ENCODE measurements around the gene ITGB2.

ITGB2 gene

GRCh38 chr21:44918581-44919033 is 2.1 kb downstream of the ITGB2 start:
- Histone ChIP-seq H3K4me1 (ENCODE audit: low read depth, poor library complexity, severe bottlenecking) (no peaks in the 10 kb centered on the region), H3K79me2 (ENCODE audit: insufficient read depth, low read depth) (no peaks in the 10 kb centered on the region), H3K4me3 (IDR thresholded peaks at IDR 0.05; ENCODE audit: insufficient read depth, low read depth, low read length) (no peak overlapping the region), H3K27ac (no peak overlapping the region), H3K9ac (no peak overlapping the region), H3K27me3 (ENCODE audit: insufficient read depth, low read depth) (peaks cover 93% of the 10 kb centered on the region), H2AFZ (ENCODE audit: low read depth) (no peak overlapping the region), H4K20me1 (ENCODE audit: insufficient read depth) (no peaks in the 10 kb centered on the region), H3K4me2 (no peak overlapping the region), H3K36me3 (ENCODE audit: insufficient read depth) (no peaks in the 10 kb centered on the region)
- TF ChIP-seq CTCF (conservative IDR thresholded peaks at IDR 0.05; ENCODE audit: low read depth, low read length), result no peak

DNA sequence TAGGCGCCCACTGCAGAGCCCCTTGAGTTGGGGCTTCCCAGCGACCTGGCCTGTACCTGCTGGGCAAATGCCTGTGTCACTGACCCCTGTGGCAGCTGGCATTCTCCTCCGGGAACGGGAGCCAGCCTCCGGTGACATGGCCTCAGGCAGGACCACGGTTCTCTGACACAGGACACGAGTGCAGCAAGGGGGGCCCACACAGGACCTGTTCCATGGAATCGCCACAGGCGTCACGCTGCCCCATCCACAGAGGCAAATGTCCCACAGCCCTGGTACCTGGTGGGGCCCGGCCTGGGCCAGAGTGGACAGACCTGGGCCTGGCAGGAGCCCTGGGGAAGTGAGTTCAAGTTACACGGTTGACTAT is 2.6 kb downstream of the ITGB2 start:
- no peaks in the 10 kb centered on the region for H3K4me1 ChIP-seq (ENCODE audit: low read depth, poor library complexity, severe bottlenecking)
- H4K20me1 ChIP-seq (ENCODE audit: insufficient read depth), result no peaks in the 10 kb centered on the region
- H3K36me3 ChIP-seq (ENCODE audit: insufficient read depth), result no peaks in the 10 kb centered on the region
- H2AFZ ChIP-seq (ENCODE audit: low read depth), result no peak overlapping the region
- TF ChIP-seq CTCF (conservative IDR thresholded peaks at IDR 0.05; ENCODE audit: low read depth, low read length), result no peak
- H3K27me3 ChIP-seq (ENCODE audit: insufficient read depth, low read depth), result peaks cover 91% of the 10 kb centered on the region
- no peak overlapping the region for H3K27ac ChIP-seq
- no peak overlapping the region for H3K4me2 ChIP-seq
- no peaks in the 10 kb centered on the region for H3K79me2 ChIP-seq (ENCODE audit: insufficient read depth, low read depth)
- no peak overlapping the region for H3K9ac ChIP-seq
- no peak overlapping the region for H3K4me3 ChIP-seq (IDR thresholded peaks at IDR 0.05; ENCODE audit: insufficient read depth, low read depth, low read length)

GRCh38 chr21:44917446-44918106 is 3.1 kb downstream of the ITGB2 start:
- Histone ChIP-seq H3K79me2 (ENCODE audit: insufficient read depth, low read depth) (no peaks in the 10 kb centered on the region), H3K27me3 (ENCODE audit: insufficient read depth, low read depth) (peaks cover 86% of the 10 kb centered on the region), H3K9ac (no peak overlapping the region), H2AFZ (ENCODE audit: low read depth) (no peak overlapping the region), H3K4me3 (IDR thresholded peaks at IDR 0.05; ENCODE audit: insufficient read depth, low read depth, low read length) (no peak overlapping the region), H3K36me3 (ENCODE audit: insufficient read depth) (no peaks in the 10 kb centered on the region), H3K4me2 (no peak overlapping the region), H4K20me1 (ENCODE audit: insufficient read depth) (no peaks in the 10 kb centered on the region), H3K4me1 (ENCODE audit: low read depth, poor library complexity, severe bottlenecking) (no peaks in the 10 kb centered on the region), H3K27ac (no peak overlapping the region)
- TF ChIP-seq CTCF (conservative IDR thresholded peaks at IDR 0.05; ENCODE audit: low read depth, low read length), result no peak

DNA sequence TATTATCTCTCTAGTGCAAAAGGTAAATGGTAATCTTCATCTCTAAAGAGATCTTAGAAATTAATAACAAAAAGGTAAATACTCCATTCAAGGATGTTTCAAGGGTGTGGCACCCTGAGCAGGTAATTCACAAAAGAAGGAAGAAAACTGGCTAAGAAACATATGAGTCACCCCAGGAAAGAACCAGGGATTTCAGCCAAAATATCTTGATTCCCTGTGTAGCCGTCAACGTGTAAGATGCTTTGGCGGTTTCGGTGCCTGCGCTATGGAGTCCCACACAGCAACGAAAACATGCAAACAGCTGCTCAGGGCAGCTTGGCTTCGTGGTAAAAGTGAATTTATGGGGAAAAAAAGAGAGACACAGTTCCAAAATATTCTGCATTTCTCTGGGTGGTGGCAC is 3.7 kb downstream of the ITGB2 start:
- no peak overlapping the region for H2AFZ ChIP-seq (ENCODE audit: low read depth)
- no peaks in the 10 kb centered on the region for H3K79me2 ChIP-seq (ENCODE audit: insufficient read depth, low read depth)
- H3K27ac ChIP-seq, result no peak overlapping the region
- H3K36me3 ChIP-seq (ENCODE audit: insufficient read depth), result no peaks in the 10 kb centered on the region
- no peak for TF ChIP-seq CTCF (conservative IDR thresholded peaks at IDR 0.05; ENCODE audit: low read depth, low read length)
- H3K4me1 ChIP-seq (ENCODE audit: low read depth, poor library complexity, severe bottlenecking), result no peaks in the 10 kb centered on the region
- no peak overlapping the region for H3K9ac ChIP-seq
- H4K20me1 ChIP-seq (ENCODE audit: insufficient read depth), result no peaks in the 10 kb centered on the region
- H3K4me3 ChIP-seq (IDR thresholded peaks at IDR 0.05; ENCODE audit: insufficient read depth, low read depth, low read length), result no peak overlapping the region
- no peak overlapping the region for H3K4me2 ChIP-seq
- peaks cover 85% of the 10 kb centered on the region for H3K27me3 ChIP-seq (ENCODE audit: insufficient read depth, low read depth)

All from KMS-11 (cell line).